HG02588 (cell line): Measurements from ENCODE around the gene CDCA7L.
"Not testable (repeated sequence)": the region's sequence is repeated elsewhere in the genome, so short reads cannot be mapped to it uniquely, and the experiment has no call there.

Source experiments
- ATAC-seq: cut with Tn5 transposase; IDR thresholded peaks from one replicate; pipeline ENCODE4 v1.9.1; 2021; ENCODE audit warnings: mild to moderate bottlenecking, moderate library complexity; ENCODE audit not compliant: unreplicated experiment

CDCA7L gene

DNA sequence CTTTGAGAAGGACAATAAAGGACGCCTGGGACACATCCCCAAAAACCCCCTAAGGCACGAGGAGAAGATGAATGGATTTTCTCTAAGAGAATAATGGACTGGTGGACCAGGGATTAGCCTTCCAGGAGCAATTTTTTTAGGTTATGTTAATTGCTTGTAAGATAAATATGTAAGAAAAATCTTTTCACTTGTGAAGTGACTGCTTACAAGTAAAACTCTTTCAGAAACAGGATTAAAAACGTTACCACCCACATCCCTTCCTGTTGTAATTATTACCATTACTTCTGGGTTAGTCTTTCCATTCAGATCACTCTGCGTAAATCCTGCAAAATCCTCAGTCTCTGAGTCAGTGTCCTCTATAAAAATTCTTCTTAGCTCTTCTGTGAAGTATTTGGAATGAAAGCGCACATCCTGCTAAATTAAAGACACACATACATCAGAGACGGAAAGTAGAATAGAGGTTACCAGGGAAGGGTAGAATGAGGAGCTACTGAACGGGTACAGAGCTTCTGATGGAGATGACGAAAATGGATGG lies 34.3 kb downstream of the CDCA7L start:
- ATAC-seq = no peak

- no peak for ATAC-seq
These were observed 35.4 kb downstream of the CDCA7L start for GRCh38 chr7:21910253-21910652.

GRCh38 chr7:21908746-21909145 lies 37.0 kb downstream of the CDCA7L start:
- ATAC-seq = no peak

DNA sequence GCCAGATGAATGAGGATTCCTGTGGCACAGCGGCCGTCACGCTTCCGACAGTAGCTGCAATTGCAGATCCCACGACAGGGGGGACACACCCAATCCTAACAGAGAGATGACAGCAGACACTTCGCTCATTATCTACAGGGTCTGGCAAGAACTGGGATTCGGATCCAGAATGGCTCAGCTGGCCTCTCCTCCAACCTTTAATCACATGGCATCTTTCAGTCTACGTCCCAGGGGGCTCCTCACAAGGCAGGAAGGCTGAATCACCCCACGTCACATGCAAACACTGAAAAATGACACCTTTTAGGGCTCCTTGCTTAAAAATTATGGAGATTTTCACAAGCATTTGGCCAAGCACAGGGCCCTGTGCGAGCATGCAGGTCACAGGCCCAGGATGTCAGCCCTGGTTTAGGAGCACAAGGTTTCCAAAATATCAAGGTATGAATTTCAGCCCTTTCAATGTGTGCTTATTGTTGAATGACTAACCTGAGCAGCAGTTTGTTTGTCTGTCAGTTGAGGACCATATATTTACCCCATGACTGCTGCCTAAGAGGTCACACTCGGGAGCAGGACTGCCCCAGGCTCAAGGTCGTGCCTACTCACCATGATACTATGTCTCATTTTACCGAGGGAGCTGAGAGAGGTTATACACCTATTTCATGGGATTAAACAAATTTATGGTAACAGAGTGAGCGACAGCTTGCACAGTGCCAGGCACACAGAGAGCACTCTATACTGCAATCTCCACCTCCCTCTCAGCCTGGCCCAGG lies 42.5 kb downstream of the CDCA7L start:
- no peak for ATAC-seq

- no peak for ATAC-seq
These were observed 43.5 kb downstream of the CDCA7L start for GRCh38 chr7:21902240-21902639.

- ATAC-seq = peak; percentile 91
These were observed 47.3 kb downstream of the CDCA7L start for GRCh38 chr7:21898265-21898930.

- no peak for ATAC-seq
These were observed 52.3 kb downstream of the CDCA7L start for GRCh38 chr7:21893401-21893800.

DNA sequence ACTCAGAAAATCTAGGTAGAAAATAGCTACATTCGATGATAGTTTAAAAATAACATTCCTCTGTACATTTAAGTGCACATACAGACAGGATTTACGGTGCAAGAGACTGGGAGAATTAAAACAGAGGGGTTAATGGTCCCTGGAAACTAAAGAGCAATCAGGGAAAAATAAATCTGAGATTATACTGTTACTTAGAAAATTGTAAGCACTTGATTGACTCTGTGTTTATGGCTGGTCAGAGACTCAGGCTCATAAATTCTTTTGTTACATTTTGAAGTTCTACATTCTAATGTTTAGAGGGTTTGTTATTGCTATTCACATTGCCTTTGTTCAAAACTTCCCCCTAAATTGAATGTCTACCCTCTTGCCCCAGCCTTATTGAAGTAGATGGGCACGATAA lies 54.4 kb downstream of the CDCA7L start:
- no peak for ATAC-seq

DNA sequence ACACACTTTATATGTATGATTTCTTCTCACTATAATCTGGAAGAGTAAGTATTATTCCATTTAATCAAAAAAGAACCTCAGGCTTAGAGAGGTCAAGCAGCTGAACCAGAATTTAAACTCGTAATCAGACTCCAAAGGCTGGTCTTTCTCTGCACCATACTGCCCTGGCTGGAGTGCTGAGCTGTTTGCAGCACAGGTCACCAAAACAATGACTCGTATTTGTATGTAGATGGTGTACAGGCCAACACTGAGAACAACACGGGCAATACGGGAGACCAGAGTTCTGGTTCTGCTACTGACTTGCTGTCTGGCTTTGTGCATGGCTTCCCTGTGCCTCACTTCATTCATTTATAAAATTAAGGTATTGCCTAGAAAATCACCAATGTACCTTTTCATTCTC lies 57.9 kb downstream of the CDCA7L start:
- ATAC-seq = no peak

DNA sequence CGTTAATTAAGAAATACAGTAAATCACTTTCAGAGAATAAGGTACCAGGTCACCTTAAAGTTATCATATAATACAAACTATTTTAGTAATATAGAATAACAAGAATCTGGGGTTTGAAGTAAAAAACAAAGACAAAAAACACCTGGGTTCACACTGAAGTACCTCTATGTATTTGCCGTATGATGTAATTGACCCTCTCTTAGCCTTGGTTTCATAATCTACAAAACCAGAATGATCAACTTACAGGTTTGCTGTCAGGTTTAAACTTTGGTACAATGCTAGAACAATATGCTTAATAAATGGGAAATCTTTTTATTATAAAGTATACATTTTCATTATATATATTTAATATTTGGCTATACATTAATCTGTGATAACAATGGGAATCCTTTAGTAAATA lies 58.3 kb downstream of the CDCA7L start:
- no peak for ATAC-seq

- ATAC-seq = no peak
These were observed 59.3 kb downstream of the CDCA7L start for GRCh38 chr7:21886396-21886795.

- ATAC-seq = no peak
These were observed 61.2 kb downstream of the CDCA7L start for GRCh38 chr7:21884496-21884895.

GRCh38 chr7:21883501-21883900 lies 62.2 kb downstream of the CDCA7L start:
- not testable (repeated sequence) for ATAC-seq

DNA sequence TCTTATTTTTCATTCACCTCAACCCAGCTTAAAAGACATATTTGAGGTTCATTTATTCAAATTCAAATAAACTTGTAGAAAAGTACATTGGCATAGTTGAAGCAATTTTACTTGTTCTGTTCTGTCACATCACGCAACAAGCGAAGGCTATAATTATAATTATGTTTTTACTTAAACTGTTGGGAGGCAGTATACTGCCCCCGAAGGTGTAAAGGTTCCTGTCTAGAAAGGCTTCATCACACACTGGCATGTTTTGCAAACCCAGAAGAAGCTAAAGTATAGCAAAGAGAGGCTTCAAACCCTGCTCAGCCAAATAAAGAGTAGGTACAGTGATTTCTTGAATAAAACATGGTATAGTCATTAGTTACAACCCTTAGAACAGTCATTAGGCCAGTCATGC lies 62.6 kb downstream of the CDCA7L start:
- no peak for ATAC-seq

DNA sequence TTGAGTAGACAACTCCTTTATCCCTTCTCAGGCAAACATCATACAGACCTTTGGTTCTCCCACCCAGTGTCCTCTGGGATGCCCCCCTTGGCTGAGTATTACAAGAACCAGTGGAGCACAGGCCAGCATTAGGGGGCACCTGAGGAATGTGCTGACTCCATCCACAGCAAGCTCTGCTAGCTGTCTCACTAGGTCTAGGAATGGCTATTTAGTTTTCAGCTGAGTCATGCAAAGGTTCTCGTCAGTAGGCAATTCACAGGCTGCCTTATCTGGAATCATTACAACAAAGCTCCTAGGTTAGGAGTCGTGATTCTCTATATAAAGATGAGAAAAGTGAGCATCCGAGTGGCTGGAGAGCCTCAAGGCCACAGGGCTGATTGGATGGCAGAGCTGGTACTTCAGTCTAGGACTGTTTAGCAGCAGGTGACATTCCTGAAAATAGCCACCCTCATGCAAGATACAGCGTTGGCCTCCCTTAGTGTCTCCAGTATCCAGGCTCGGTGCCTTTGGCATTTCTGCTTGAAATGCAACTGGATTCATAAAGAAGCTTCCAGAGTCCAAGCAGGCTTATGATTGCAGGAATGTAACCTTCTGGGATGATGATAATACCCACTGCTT lies 75.8 kb downstream of the CDCA7L start:
- ATAC-seq = no peak

DNA sequence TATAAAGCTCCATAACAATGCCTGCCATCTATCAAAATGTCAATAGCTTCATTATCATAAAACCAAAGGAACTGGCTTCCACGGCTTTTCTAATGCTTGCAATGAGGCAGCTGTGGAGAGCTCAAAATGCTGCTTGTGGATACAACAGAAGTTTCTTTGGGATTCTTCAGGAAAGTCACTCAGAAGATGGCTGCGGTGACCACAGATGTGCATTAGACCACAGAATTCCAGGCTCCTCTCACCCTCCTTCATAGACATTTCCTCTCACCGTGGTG lies 77.2 kb downstream of the CDCA7L start:
- no peak for ATAC-seq

GRCh38 chr7:21867816-21868575 lies 77.7 kb downstream of the CDCA7L start:
- no peak for ATAC-seq

DNA sequence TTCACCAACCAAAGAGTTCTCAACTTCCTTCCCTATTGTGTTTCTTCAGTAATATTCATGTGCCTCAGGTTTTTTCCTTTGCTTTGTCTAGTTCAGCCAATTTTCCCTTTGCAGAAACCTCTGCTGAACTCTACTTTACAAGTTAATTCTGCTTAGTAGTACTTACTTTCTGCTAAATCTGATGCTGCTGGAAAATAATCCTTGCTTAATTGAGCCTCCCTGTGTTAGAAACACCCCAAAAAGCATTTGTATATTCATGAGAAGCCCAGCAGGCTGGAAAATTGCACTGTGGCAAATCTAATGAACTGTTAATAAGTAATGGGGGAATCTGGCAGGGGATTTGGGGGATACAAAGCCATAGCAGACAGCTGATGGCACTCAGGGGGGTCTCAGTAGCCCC lies 78.5 kb downstream of the CDCA7L start:
- ATAC-seq = no peak

GRCh38 chr7:21866731-21867130 lies 79.0 kb downstream of the CDCA7L start:
- no peak for ATAC-seq

DNA sequence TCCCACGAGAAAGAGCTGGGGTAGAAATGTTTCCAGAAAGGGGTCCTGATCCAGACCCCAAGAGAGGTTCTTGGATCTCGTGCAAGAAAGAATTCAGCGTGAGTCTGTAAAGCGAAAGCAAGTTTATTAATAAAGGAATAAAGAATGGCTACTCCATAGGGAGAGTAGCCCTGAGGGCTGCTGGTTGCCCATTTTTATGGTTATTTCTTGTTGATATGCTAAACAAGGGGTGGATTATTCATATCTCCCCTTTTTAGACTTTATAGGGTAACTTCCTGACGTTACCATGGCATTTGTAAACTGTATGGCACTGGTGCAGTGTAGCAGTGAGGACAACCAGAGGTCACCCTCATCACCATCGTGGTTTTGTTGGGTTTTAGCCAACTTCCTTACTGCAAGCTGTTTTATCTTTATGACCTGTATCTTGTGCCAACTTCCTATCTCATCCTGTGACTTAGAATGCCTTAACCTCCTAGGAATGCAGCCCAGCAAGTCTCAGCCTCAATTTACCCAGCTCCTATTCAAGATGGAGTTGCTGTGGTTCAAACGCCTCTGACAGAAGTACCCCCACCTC lies 80.0 kb downstream of the CDCA7L start:
- not testable (repeated sequence) for ATAC-seq

- ATAC-seq = no peak
These were observed 94.1 kb downstream of the CDCA7L start for GRCh38 chr7:21851559-21851967.
